Measurements from ENCODE around the gene MYO10. TPM values are rescaled to one million over a fixed set of nuclear protein-coding genes. Genes with fewer than 3 reads are reported as not detected.

The MYO10 gene
- total and polyA plus RNA-seq, 3 donors from 2014 or later, result 37.8 to 102 (median 99.8) TPM

- H3K27me3 ChIP-seq, result no peaks in the 10 kb centered on the region
- no peaks in the 10 kb centered on the region for H3K36me3 ChIP-seq (ENCODE audit: low read depth, missing control alignments)
- H3K9me3 ChIP-seq, result no peaks in the 10 kb centered on the region
- H3K4me3 ChIP-seq, result peak overlapping the region in 1 of 2 donors; percentile 99
- WGBS, 2 donors, result 32 to 34% methylated on average over 11 of the region's 11 CpGs
- DNase-seq, result no peak
- peaks cover 14% of the 10 kb centered on the region for H3K4me1 ChIP-seq
- H3K27ac ChIP-seq, result peak overlapping the region in 1 of 2 donors; percentile 65
- intact Hi-C loops (cut with DNase I; ENCODE audit: low total_unique reads), result loop anchor here (10.0 kb wide), 2 partner anchors 132 to 248 kb away; no protein-coding TSS in a partner anchor
- TF ChIP-seq POLR2A (IDR thresholded peaks at IDR 0.05) (no peak), CTCF (IDR thresholded peaks at IDR 0.05) (no peak)
Measured at GRCh38 chr5:16936989-16937438, 926 bp upstream of the MYO10 start.

GRCh38 chr5:16935231-16936149 is 598 bp downstream of the MYO10 start:
- TF ChIP-seq CTCF (IDR thresholded peaks at IDR 0.05) (no peak), POLR2A (IDR thresholded peaks at IDR 0.05) (no peak)
- H3K9me3 ChIP-seq, result no peaks in the 10 kb centered on the region
- H3K36me3 ChIP-seq (ENCODE audit: low read depth, missing control alignments), result no peaks in the 10 kb centered on the region
- no peaks in the 10 kb centered on the region for H3K27me3 ChIP-seq
- H3K4me1 ChIP-seq, result peaks cover 28% of the 10 kb centered on the region
- intact Hi-C loops (cut with DNase I; ENCODE audit: low total_unique reads), result loop anchor here (10.0 kb wide), 2 partner anchors 131 to 249 kb away; no protein-coding TSS in a partner anchor
- peak overlapping the region; percentile 81 to 99 for H3K4me3 ChIP-seq
- H3K27ac ChIP-seq, result peak overlapping the region; percentile 68 to 79
- 0 to 1% methylated on average over 34 to 72 of the region's 85 CpGs for WGBS, 2 donors
- peak; percentile 46 for DNase-seq

- peak overlapping the region in 1 of 2 donors; percentile 79 for H3K27ac ChIP-seq
- DNase-seq, result peak; percentile 38
- TF ChIP-seq CTCF (IDR thresholded peaks at IDR 0.05) (no peak), POLR2A (IDR thresholded peaks at IDR 0.05) (no peak)
- 3 to 5% methylated on average over 6 of the region's 6 CpGs for WGBS, 2 donors
- H3K36me3 ChIP-seq (ENCODE audit: low read depth, missing control alignments), result no peaks in the 10 kb centered on the region
- peak overlapping the region; percentile 81 to 99 for H3K4me3 ChIP-seq
- H3K4me1 ChIP-seq, result peaks cover 31% of the 10 kb centered on the region
- intact Hi-C loops (cut with DNase I; ENCODE audit: low total_unique reads), result loop anchor here (10.0 kb wide), 2 partner anchors 130 to 250 kb away; no protein-coding TSS in a partner anchor
- no peaks in the 10 kb centered on the region for H3K27me3 ChIP-seq
- H3K9me3 ChIP-seq, result no peaks in the 10 kb centered on the region
Measured at GRCh38 chr5:16934677-16935153, 1.4 kb downstream of the MYO10 start.

DNA sequence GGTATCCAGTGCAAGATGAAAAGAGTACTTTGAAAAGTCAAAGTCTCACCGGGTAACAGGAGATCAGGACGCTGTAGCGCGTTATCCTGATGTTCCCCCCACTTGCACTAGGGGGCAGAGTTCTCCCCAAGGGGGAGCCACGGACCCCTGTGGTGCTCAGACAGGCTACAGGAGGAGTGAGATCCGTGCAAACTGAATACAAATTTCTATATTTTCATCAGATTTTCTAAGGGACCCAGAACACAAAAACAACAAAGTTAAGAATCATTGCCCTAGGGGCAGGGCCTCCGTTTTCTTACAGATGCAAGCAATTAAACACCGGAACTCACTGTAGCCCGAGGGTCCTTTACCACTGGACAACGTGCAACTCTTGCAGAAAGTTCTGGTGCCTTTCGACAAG is 2.0 kb downstream of the MYO10 start:
- TF ChIP-seq POLR2A (IDR thresholded peaks at IDR 0.05), result no peak
- TF ChIP-seq CTCF (IDR thresholded peaks at IDR 0.05), result peak; percentile 67 to 92 (median 70)
- H3K4me1 ChIP-seq, result peaks cover 31% of the 10 kb centered on the region
- WGBS, 2 donors, result 24 to 29% methylated on average over 11 of the region's 11 CpGs
- no peaks in the 10 kb centered on the region for H3K36me3 ChIP-seq (ENCODE audit: low read depth, missing control alignments)
- no peaks in the 10 kb centered on the region for H3K9me3 ChIP-seq
- DNase-seq, result peak; percentile 83
- H3K27ac ChIP-seq, result no peak overlapping the region
- intact Hi-C loops (cut with DNase I; ENCODE audit: low total_unique reads), result loop anchor here (10.0 kb wide), 2 partner anchors 129 to 251 kb away; no protein-coding TSS in a partner anchor
- peak overlapping the region; percentile 81 to 99 for H3K4me3 ChIP-seq
- H3K27me3 ChIP-seq, result no peaks in the 10 kb centered on the region
